Spleen (tissue), 7 donors: ENCODE data around the gene FOXO6.

Experiments used
- POLR2A ChIP-seq, 3 donors: fragments of 450-650 bp; IDR thresholded peaks; one replicate each; pipeline ENCODE4 v1.5.1; 2017; ENCODE audit warnings: antibody characterized with exemption in 3 of 3, mild to moderate bottlenecking in 1 of 3
- TF ChIP-seq, protein P1 (sequence below), 11 experiments: fragments of 200-600 bp in 7 of 11; fragments of 450-650 bp in 4 of 11; sonication (generic) in 4 of 11; IDR thresholded peaks in 8 of 11; conservative IDR thresholded peaks in 3 of 11; 1 replicate in 7 of 11; 2 replicates in 4 of 11; pipeline versions ENCODE4 v1.4.0 to v1.8.0; 2016 to 2021; ENCODE audit warnings: antibody characterized with exemption in 11 of 11, inconsistent platforms in 4 of 11, mild to moderate bottlenecking in 1 of 11
- donor health status: DM: no; HTN: no; CAD: no; lungs with moderate emphysema.
- donor health status: DM: no; HTN: no; CAD: no.
- donor health status: DM: no; HTN: no; CAD: no.

DNA sequence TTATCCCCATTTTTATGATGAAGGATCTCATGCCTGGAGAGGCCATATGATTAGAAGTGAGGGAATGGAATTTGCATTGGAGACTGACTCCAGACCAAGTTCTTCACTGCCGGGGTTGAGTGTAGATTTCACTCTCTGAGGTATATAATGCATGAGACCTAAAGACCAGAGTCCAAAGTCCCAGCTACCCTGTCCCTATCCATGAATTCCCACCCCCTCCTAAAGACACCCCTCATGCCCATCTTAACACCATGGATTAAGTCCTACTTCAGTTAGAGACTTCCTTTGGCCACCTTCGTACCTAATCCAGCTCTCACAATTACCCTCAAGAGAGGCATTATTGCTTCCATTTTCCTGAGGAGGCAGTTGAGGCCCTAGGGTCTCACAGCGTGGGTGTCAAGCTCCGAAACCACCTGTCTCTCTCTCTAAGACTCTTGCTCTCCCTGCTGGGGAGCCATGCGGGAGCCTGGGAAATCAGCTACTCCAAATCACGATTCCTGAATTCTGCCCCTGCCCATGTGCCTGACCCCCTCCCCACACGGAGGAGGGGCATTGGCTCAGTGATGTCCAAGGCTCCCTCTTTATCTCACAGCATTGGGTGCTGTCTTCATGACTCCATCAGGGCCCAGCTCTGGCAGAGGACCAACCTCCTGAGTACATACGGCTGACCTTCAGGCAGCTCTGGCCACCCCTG is 11.7 kb upstream of the FOXO6 start:
- TF ChIP-seq, protein P1, sequence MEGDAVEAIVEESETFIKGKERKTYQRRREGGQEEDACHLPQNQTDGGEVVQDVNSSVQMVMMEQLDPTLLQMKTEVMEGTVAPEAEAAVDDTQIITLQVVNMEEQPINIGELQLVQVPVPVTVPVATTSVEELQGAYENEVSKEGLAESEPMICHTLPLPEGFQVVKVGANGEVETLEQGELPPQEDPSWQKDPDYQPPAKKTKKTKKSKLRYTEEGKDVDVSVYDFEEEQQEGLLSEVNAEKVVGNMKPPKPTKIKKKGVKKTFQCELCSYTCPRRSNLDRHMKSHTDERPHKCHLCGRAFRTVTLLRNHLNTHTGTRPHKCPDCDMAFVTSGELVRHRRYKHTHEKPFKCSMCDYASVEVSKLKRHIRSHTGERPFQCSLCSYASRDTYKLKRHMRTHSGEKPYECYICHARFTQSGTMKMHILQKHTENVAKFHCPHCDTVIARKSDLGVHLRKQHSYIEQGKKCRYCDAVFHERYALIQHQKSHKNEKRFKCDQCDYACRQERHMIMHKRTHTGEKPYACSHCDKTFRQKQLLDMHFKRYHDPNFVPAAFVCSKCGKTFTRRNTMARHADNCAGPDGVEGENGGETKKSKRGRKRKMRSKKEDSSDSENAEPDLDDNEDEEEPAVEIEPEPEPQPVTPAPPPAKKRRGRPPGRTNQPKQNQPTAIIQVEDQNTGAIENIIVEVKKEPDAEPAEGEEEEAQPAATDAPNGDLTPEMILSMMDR (IDR thresholded peaks at IDR 0.05 in 8 of 11, conservative IDR thresholded peaks at IDR 0.05 in 3 of 11) = no peak
- TF ChIP-seq POLR2A (IDR thresholded peaks at IDR 0.05) = no peak
